Muscle of leg (tissue), 11 donors: Measurements from ENCODE around the gene TEAD1. TPM values are rescaled to one million over a fixed set of nuclear protein-coding genes. Genes with fewer than 3 reads are reported as not detected.

Experiments used
- DNase-seq: peaks from one replicate; pipeline ENCODE4 v3.0.0; 2013
- H3K27ac ChIP-seq: one replicate; pipeline ENCODE4 v1.5.1; 2013; ENCODE audit warnings: mild to moderate bottlenecking, low read length, control low read depth
- H3K27me3 ChIP-seq: one replicate; pipeline ENCODE4 v1.6.1; 2013; ENCODE audit warnings: low read length; ENCODE audit not compliant: control insufficient read depth, insufficient read depth
- H3K36me3 ChIP-seq: one replicate; pipeline ENCODE4 v1.6.1; 2013; ENCODE audit warnings: low read length; ENCODE audit not compliant: control insufficient read depth, insufficient read depth
- H3K4me1 ChIP-seq: one replicate; pipeline ENCODE4 v1.6.1; 2013; ENCODE audit warnings: low read length; ENCODE audit not compliant: control insufficient read depth, insufficient read depth
- H3K4me3 ChIP-seq: one replicate; pipeline ENCODE4 v1.5.1; 2013; ENCODE audit warnings: low read length, control low read depth
- H3K9me3 ChIP-seq: replicated peaks from 2 replicates; pipeline ENCODE4 v1.6.1; 2013; ENCODE audit warnings: low read depth, low read length; ENCODE audit not compliant: control insufficient read depth
- WGBS: methylation state at CpG from one replicate; pipeline ENCODE4 v1.1.5; 2013; ENCODE audit warnings: missing lambda C conversion rate; ENCODE audit not compliant: insufficient coverage; 5-methylcytosine and 5-hydroxymethylcytosine counted together
- polyA plus RNA-seq, 8 donors: library from polyadenylated mRNA; unstranded; fragments of 120-200 nt; gene quantifications; one replicate each; pipeline versions ENCODE4 v1.2.1 to v1.2.3, GENCODE V29; 2013; ENCODE audit warnings: inconsistent platforms in 1 of 8, low replicate concordance in 1 of 8; ENCODE audit not compliant: insufficient read length in 8 of 8, insufficient read depth in 1 of 8
- total RNA-seq: library from RNA; stranded (reverse); fragments of 120-200 nt; gene quantifications from one replicate; pipeline ENCODE4 v1.2.4, GENCODE V29; 2013

The TEAD1 gene
- total and polyA plus RNA-seq, 9 donors: 53.9 to 104 (median 81.5) TPM

DNA sequence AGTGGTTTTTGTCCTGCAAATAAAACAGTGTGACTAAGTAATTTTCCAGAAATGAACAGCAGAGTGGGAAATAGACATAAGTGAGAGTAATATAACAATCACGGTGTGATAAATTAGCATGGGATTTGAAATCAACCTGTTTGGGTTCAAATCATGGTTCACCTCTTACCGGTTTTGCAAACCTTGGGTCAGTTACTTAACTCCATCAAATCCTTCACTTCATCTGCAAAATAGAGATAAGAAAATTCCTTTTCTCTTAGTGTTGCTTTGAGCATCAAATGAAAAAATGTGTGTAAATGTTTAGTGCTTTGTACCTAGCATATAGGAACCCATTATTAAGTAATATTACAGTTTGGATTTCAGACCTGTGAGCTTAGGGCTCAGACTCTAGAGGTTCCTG, 152.2 kb downstream of the TEAD1 start:
- Histone ChIP-seq H3K36me3 (no peaks in the 10 kb centered on the region), H3K9me3 (no peaks in the 10 kb centered on the region), H3K4me1 (peaks cover 19% of the 10 kb centered on the region), H3K27ac (no peak overlapping the region), H3K27me3 (no peaks in the 10 kb centered on the region), H3K4me3 (no peak overlapping the region)
- WGBS: no CpG with 5 or more reads among the region's 2 CpGs
- DNase-seq: no peak

DNA sequence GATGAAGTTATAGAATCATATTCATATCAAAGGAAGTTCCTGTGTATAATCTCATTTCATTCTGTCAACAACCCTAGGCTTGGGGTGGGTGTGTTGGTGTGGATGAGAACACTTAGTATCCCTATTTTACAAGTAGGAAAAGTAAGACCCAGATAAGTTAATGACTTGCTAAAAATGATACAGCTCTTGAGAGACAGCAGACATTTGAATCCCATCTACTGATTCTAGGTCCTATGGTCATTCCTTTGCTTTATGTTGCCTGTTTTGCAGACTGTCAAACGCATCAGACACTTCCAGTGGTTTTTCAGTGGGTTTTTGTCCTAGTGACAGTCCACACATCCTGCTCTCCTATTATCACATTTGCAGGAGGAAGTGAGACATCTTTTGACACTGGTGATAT, 153.1 kb downstream of the TEAD1 start:
- no peaks in the 10 kb centered on the region for H3K9me3 ChIP-seq
- no CpG with 5 or more reads among the region's 1 CpG for WGBS
- H3K4me1 ChIP-seq: peaks cover 19% of the 10 kb centered on the region
- H3K27me3 ChIP-seq: no peaks in the 10 kb centered on the region
- H3K4me3 ChIP-seq: no peak overlapping the region
- peak overlapping the region; percentile 87 for H3K27ac ChIP-seq
- no peaks in the 10 kb centered on the region for H3K36me3 ChIP-seq
- no peak for DNase-seq

DNA sequence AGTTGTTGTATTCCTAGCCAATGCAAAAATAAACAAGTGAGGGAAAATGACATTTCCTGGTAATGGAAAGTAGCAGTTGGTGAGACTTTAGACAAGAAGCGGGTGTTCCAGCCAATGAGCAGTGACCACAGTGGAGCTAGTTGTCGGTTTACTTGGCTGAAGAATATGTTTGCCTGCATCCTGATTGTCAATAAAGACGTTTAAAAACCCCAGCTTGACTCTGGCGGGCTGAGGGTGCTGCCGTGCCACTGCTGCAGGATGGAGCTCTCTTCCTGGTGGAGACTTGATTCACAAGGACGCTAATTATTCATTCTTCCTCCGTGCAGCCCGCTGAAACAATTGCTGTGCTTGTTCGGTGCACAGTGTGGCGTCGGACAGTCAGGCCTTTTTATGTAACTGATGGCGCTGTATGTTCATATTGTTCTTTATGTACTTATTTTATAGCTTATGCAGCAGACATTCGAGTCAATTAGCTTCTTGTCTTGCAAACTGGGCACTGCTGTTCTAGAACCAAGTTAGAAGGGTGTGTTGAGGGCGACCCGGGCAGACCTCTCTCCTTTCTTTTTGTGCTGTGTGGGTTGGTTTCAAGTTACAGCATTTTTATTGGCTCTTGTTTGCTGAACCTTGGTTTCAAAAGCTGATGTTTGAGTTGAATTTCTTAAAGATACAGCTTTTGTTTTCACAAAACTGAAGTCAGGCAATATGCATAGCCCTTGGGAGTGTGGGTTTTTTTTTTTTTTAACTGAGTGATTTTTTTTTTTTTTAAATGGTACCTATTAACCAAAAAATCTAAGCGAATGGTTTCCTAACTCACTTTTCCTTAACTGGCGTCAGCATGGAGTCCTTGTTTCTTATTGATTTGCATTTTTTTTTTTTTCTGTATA, 153.9 kb downstream of the TEAD1 start:
- Histone ChIP-seq H3K36me3 (no peaks in the 10 kb centered on the region), H3K4me1 (peaks cover 19% of the 10 kb centered on the region), H3K27me3 (no peaks in the 10 kb centered on the region), H3K9me3 (no peaks in the 10 kb centered on the region), H3K27ac (peak overlapping the region; percentile 87), H3K4me3 (peak overlapping the region; percentile 44)
- WGBS: 0% methylated on average over 5 of the region's 17 CpGs
- peak; percentile 95 for DNase-seq

- 13% methylated on average over 3 of the region's 6 CpGs for WGBS
- Histone ChIP-seq H3K27ac (peak overlapping the region; percentile 63), H3K9me3 (no peaks in the 10 kb centered on the region), H3K4me1 (peaks cover 19% of the 10 kb centered on the region), H3K27me3 (no peaks in the 10 kb centered on the region), H3K4me3 (no peak overlapping the region), H3K36me3 (no peaks in the 10 kb centered on the region)
- no peak for DNase-seq
These were observed 154.9 kb downstream of the TEAD1 start for GRCh38 chr11:12829131-12829530.

- no peak for DNase-seq
- WGBS: 59% methylated on average over 2 of the region's 2 CpGs
- Histone ChIP-seq H3K27me3 (no peaks in the 10 kb centered on the region), H3K9me3 (no peaks in the 10 kb centered on the region), H3K4me3 (no peak overlapping the region), H3K4me1 (peaks cover 19% of the 10 kb centered on the region), H3K27ac (no peak overlapping the region), H3K36me3 (no peaks in the 10 kb centered on the region)
These were observed 155.5 kb downstream of the TEAD1 start for GRCh38 chr11:12829540-12830314.

GRCh38 chr11:12831471-12832202, 157.4 kb downstream of the TEAD1 start:
- no peak for DNase-seq
- no peaks in the 10 kb centered on the region for H3K36me3 ChIP-seq
- no CpG with 5 or more reads among the region's 5 CpGs for WGBS
- H3K4me3 ChIP-seq: no peak overlapping the region
- H3K9me3 ChIP-seq: peaks cover 2% of the 10 kb centered on the region
- no peak overlapping the region for H3K27ac ChIP-seq
- no peaks in the 10 kb centered on the region for H3K27me3 ChIP-seq
- H3K4me1 ChIP-seq: peaks cover 19% of the 10 kb centered on the region

DNA sequence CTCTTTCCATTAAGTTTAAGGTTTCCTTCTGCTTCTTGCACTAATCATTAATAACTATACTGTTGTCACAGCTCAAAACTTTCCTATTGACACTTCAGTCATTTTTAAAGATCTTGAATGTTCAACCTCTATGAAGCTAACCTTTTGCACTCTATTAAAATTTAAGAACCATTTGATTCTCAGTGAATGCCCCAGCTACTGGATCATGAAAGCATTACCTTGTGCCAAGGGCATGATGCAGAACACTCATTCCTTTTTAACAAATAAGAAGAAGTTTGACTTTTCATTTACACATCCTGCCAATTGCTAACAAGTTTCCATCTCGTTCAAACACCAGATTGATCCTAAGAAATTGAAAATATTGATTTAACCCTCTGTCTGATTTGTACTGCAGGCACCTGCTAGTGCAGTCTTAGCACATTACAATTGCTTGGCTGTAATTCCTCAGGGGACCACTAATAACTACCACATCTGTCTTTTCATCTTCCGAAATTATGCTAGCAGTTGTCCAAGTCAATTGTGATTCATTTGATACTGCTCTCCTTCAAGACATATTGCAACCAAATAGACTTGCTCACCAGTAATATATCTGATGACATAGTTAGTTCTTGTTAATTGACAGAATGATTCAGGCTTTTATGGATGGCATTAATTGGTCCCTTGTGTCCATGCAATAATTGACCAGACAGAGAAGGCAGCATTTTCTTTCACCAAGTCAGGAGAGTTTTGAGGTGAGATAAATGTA, 158.4 kb downstream of the TEAD1 start:
- WGBS: no CpG with 5 or more reads among the region's 2 CpGs
- Histone ChIP-seq H3K27ac (no peak overlapping the region), H3K4me3 (no peak overlapping the region), H3K27me3 (no peaks in the 10 kb centered on the region), H3K4me1 (peaks cover 16% of the 10 kb centered on the region), H3K9me3 (peaks cover 2% of the 10 kb centered on the region), H3K36me3 (no peaks in the 10 kb centered on the region)
- DNase-seq: peak; percentile 22

- no peak for DNase-seq
- H3K36me3 ChIP-seq: no peaks in the 10 kb centered on the region
- no peaks in the 10 kb centered on the region for H3K27me3 ChIP-seq
- no peak overlapping the region for H3K4me3 ChIP-seq
- no CpG with 5 or more reads among the region's 2 CpGs for WGBS
- H3K27ac ChIP-seq: no peak overlapping the region
- H3K4me1 ChIP-seq: peaks cover 6% of the 10 kb centered on the region
- H3K9me3 ChIP-seq: peaks cover 2% of the 10 kb centered on the region
These were observed 159.9 kb downstream of the TEAD1 start for GRCh38 chr11:12834166-12834565.

- Histone ChIP-seq H3K4me3 (no peak overlapping the region), H3K27me3 (no peaks in the 10 kb centered on the region), H3K27ac (no peak overlapping the region), H3K36me3 (no peaks in the 10 kb centered on the region), H3K4me1 (peaks cover 5% of the 10 kb centered on the region), H3K9me3 (peaks cover 2% of the 10 kb centered on the region)
- WGBS: no CpG with 5 or more reads among the region's 1 CpG
- DNase-seq: no peak
These were observed 160.4 kb downstream of the TEAD1 start for GRCh38 chr11:12834630-12835029.
